Activated CD4-positive, CD25-positive, alpha-beta regulatory T cell (primary cell): ENCODE data around the gene CYSRT1.
"Not testable (repeated sequence)": the region's sequence is repeated elsewhere in the genome, so short reads cannot be mapped to it uniquely, and the experiment has no call there.

Experiments
- DNase-seq, 4 experiments: peaks; one replicate each; lab custom pipeline; 2025; lab: John Stamatoyannopoulos, UW

CYSRT1 gene

DNA sequence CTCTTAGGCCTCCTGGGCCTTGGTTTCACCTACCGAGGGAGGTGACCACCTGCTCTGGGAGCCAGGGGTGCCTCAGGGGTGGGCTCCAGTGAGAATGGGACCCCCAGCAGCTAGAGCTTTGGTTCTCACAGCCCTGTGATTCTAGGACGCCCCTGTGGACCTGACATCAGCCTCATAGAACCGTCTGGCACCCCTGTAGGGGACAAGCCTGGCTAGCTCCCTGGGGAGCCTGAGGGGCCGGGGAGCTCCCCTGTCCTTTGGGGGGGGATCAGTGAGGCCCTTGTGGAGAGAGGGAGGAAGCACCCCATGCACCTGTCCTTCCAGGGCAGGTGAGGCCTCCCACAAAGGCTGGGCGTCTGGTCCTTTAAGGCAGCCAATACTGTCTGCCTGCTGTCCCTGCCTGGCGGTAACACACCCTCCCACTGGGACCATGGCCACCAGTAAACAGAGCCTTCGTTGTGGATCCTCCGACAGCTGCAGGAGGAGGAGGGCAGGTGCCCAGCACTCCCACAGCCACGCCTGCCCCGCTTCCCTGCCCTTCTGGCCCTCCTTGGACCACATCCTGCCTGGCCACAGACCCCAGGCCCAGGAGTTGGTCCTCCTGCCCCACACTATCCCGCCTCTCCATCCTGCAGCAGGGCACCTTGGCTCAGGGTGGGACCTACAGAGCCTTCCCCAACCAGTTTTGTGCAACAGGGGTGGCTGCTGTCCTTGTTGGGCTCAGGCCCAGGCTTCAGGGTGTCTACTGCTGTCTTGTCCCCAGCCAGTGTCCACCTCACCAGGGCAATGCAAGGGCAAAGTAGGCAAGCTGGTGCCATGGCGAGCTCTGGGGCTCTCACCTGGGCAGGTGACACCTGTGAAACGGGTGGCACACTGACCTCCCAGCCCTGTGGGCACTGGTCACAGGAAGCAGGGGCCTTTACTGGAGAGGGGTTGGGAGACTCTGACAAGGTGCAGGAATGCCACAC is 13.1 kb downstream of the CYSRT1 start:
- DNase-seq, result no peak

DNA sequence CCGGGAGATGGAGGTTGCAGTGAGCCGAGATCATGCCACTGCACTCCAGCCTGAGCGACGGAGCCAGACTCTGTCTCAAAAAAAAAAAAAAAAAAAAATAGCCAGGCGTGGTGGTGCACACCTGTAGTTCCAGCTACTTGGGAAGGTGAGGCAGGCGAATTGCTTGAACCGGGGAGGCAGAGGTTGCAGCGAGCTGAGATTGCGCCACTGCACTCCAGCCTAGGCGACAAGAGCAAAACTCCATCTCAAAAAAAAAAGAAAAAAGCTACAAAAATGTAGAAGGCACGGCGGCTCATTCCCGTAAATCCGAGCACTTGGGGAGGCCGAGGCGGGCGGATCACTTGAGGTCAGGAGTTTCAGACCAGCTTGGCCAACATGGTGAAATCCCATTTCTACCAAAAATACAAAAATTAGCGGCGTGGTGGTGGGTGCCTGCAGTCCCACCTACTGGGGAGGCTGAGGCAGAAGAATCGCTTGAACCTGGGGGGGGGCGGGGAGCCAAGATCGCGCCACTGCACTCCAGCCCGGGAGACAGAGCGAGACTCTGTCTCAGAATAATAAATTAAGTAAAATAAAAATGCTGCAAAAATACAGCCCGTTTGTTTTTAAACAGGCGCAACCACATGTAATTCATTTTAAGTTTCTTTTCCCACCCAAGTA is 14.7 kb downstream of the CYSRT1 start:
- not testable (repeated sequence) for DNase-seq

DNA sequence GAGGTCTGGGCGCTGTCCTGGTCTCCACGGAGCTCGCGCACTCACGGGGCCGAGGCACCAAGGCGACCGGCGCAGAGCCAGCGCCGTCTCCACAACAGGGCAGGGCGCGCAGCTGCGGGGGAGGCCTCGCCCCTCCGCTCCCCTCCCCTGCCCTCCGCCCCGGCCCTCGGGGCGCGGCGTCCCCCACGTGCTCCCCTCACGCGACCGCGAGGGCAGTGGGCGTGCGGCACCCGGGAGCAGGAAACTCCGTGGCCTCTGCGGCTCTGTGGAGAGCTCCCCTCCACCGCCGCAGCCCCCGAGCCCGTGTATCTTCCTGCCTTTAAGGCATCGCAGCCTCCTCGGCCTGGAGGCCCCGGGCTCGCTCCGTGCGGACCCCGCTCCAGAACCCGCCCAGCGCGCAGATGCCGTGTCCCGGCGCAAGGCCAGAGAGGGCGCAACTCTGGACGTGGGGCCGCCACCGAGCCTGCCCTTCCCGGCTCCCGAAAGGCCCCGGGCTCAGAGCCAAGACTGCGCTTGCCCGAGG is 15.4 kb downstream of the CYSRT1 start:
- peak; percentile 60 to 69 (median 65) for DNase-seq

DNA sequence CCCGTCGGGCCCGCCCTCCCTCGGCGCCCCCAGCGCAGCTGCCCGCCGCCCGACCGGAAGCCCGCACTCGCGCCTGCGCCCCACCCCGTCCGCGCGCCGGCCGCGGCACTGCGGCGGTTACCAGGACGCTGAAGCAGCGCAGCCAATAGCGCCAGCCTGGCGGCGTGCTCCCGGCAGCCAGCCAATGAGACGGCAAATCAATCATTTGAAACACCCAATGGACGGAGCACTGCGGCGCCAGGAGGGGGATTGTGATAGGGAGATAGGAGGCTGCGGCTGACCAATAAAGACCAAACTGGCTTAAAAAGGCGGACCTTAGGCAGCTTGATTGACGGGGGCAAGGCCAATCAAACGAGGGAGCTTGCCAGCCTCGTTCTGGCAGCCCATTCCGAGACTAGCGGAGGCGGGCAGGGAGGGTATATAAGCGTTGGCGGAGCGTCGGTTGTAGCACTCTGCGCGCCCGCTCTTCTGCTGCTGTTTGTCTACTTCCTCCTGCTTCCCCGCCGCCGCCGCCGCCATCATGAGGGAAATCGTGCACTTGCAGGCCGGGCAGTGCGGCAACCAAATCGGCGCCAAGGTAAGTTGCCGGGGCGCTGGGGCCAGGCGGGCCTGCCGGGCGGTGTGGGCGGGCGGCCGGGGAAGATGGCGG is 16.0 kb downstream of the CYSRT1 start, which contains the start of gene TUBB4B:
TUBB4B (plus strand) TSS at position 447 of the 649 bp plus-strand sequence; CDS start at position 521, 74 bp downstream.
- DNase-seq, result peak; percentile 91 to 100 (median 96)

DNA sequence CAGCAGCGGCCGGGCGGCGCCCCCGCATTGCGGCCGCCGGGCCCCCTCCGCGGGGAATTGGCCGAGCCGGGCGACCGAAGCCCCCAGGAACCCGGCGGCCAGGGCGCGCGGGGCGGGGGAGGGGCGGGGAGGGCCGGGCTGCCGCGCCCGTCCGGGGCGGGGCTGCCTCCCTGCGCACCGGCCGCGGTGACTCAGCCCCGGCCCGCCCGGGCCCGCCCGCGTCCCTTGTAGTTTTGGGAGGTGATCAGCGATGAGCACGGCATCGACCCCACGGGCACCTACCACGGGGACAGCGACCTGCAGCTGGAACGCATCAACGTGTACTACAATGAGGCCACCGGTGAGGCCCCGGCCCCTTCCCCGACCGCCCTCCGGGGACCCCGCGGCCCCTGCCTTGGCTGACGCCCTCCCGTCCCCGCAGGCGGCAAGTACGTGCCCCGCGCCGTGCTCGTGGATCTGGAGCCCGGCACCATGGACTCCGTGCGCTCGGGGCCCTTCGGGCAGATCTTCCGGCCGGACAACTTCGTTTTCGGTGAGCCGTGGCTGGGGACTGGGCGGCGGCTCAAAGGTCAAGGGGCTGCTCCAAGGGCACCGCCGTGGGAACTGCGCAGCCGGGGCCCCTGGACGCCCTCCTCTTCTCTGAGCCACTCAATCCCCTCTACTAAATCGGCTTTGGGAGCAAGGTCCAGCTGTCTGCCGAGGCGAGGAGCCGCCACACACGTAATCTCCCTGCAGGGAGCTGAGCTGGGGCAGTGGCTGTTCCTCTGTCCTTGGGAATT is 16.7 kb downstream of the CYSRT1 start:
- DNase-seq, result peak; percentile 37 to 69 (median 50)

DNA sequence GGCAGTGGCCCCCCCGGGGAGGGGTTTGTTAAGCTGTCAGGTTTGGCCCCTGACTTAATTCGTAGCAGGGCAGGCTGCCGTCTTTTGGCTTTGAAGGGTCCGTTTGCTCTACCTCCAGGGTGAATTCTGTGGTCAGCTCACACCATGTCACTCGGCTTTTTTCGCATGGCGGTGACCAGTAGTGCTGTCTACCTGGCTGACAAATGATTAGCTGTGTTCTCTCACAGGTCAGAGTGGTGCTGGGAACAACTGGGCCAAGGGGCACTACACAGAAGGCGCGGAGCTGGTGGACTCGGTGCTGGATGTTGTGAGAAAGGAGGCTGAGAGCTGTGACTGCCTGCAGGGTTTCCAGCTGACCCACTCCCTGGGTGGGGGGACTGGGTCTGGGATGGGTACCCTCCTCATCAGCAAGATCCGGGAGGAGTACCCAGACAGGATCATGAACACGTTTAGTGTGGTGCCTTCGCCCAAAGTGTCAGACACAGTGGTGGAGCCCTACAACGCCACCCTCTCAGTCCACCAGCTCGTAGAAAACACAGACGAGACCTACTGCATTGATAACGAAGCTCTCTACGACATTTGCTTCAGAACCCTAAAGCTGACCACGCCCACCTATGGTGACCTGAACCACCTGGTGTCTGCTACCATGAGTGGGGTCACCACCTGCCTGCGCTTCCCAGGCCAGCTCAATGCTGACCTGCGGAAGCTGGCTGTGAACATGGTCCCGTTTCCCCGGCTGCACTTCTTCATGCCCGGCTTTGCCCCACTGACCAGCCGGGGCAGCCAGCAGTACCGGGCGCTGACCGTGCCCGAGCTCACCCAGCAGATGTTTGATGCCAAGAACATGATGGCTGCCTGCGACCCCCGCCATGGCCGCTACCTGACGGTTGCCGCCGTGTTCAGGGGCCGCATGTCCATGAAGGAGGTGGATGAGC is 17.6 kb downstream of the CYSRT1 start:
- no peak for DNase-seq

DNA sequence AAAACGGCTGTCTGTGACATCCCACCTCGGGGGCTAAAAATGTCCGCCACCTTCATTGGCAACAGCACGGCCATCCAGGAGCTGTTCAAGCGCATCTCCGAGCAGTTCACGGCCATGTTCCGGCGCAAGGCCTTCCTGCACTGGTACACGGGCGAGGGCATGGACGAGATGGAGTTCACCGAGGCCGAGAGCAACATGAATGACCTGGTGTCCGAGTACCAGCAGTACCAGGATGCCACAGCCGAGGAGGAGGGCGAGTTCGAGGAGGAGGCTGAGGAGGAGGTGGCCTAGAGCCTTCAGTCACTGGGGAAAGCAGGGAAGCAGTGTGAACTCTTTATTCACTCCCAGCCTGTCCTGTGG is 18.3 kb downstream of the CYSRT1 start:
- not testable (repeated sequence) for DNase-seq

DNA sequence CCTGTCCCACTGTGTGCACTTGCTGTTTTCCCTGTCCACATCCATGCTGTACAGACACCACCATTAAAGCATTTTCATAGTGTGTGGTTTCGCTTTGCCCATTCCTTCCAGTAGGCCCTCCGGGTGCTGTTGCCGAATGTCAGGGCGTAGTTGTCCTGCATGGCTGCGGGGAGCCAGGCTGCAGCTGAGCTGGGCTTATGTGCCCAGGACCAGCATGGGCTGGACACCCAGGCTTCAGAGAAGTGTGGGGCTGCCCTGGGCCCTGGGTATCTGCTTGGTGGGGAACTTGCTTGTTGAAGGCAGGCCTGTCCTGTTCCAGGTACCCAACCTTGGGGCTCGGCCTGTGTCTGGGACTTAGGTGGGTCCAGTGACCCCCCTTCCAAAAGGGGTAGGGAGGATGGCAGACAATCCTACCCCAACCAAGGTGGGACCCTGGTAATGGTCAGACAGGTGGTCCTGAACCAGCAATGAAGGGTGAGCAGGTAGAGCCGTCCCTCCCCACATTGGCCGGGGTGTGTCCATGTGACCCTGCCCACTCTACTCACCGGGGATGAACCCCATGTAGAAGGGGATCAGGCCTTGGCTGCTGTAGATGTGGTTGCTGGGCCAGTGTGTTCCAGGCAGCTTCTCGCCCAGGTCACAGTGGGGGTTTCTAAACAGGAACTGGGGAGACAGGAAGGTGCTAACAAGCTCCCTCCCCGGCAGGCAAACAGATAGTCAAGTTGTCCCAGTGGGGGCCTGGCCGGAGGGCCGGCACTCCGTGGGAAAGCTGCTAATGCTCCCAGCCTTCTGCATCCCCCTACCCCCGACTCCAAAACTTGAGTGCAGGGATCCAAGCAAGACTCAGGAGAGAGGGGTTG is 18.9 kb downstream of the CYSRT1 start:
- no peak for DNase-seq

DNA sequence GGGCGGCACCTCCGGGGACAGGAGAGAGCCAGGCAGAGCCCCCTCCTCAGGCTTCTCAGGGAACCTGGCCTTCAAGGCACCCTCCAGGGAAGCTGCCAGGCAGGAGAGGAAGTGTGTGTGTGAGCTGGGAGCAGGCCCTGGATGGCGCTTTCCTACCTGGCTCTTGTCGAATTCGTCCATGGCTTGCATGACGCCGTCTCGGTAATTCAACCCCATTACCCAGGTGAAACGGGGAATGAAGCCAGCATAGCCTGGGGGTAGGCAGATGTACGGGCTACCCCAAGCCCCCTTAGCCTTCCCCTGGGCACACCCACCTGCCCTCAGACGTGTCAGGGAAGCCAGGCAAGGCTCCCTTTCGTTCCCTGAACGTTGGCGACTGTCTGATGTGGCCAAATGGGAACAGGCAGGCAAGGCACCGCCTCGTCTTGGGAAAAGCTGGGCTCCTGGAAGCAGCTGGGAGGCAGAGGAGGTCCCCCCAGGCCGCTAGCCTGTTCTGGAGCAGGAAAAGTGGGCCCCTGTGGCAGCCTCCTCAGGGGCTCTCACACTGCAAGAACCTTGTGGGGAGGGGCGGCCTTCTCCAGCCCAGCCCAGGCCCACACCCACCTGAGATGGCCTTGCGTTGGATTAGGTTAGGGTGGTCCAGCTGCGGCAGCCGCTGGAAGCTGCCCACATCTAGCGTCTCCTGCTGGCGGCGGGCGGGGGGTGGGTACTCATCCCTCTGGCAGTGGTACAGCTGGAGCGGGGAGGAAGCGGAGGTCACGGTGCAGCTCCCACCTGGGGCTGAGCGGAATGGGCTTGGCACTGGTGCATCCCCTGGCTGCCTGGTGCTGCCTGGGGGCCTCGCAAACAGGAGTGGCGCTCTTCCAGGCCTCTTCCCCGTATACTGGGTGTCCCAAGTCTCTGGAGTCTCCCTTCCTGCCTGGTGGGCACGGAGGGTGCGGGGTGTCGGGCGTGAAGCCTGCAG is 19.8 kb downstream of the CYSRT1 start:
- no peak for DNase-seq

DNA sequence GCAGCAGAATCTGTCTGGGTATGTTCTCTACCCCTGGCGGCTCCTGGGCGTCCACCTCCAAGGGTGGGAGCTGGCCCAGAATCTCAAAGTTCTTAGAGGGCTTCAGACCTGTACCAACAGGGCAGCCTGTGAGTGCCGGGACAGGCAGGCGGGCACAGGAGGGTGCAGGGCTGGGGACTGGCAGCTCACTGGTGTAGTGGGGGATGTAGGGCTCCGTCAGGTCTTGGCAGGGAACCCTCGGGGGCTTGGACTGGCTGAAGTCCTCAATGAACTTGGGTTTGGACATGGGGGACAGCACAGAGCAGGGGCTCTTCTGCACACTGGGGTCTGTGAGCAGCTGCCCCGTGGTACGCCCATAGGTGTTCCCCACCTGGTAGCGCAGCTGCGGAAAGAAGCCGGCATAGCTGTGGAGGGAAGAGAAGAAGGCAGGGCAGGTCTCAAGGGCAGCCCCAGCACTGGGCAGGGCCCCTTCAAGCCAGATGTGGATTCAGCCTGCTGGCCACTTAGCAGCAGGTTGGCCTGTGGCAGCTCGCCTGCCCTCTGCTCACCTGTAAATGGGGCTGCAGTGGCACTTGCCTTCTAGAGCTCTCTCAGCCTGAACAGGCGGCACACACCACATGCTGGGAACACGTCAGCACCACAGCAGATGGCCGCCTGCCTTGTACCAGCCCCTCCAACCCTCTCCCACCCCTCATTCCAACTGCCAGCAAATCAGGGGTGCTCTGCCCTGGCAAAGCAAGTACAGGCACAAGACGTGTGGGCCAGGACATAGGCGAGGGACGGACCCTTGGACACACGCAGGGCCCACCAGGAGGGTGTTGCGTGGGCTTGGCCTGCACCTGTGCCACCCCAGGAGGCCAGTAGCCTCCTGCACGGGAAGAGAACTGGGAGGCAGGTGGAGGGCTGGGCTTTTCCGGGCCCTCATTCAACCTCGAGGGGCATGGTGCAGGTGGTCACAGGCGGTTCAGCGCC is 20.8 kb downstream of the CYSRT1 start:
- DNase-seq, result no peak

DNA sequence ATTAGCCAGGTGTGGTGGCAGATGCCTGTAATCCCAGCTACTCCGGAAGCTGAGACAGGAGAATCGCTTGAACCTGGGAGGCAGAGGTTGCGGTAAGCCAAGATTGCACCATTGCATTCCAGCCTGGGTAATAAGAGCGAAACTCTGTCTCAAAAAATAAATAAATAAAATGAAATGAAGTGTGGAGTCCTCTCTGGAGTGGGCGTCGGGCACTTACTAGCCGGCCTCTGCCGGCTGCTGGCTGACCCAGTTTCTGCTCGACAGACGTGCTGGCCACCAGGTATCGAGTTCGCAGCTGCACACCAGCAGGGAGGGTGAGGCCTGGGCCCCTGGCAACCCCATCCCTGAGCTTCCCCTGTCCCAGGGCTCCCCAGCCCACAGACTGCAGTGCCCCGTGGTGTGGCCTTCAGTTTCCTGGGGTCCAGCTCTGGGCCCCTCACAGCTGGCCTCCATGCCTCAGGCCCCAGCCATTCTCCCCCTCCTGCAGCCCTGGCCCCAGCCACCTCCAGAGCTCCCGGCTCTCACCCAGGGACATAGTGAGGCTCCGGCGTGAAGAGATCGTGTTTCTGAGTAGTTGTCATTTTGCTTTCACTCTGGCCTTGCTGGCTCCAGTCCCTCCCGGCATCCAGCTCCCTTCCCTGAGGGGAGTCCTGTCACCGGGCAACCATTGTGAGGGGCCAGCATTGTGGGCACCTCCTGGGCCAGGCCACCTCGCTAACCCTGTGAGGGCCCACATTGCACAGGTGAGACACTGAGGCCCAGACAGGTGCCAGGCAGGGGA is 22.4 kb downstream of the CYSRT1 start:
- no peak for DNase-seq

DNA sequence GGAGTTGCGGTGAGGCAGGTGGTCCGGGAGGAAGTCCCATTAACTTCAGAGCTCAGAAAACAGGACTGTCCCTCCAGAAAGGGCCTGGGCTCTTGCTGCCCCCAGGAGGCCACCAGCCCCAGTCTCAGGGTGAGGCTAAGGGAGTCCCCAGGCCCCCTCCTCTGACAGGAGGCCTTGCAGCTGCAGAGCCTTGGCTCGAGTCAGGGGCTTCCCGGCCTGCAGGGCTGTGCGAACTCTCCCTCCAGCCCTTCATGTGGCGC is 22.9 kb downstream of the CYSRT1 start:
- DNase-seq, result no peak

DNA sequence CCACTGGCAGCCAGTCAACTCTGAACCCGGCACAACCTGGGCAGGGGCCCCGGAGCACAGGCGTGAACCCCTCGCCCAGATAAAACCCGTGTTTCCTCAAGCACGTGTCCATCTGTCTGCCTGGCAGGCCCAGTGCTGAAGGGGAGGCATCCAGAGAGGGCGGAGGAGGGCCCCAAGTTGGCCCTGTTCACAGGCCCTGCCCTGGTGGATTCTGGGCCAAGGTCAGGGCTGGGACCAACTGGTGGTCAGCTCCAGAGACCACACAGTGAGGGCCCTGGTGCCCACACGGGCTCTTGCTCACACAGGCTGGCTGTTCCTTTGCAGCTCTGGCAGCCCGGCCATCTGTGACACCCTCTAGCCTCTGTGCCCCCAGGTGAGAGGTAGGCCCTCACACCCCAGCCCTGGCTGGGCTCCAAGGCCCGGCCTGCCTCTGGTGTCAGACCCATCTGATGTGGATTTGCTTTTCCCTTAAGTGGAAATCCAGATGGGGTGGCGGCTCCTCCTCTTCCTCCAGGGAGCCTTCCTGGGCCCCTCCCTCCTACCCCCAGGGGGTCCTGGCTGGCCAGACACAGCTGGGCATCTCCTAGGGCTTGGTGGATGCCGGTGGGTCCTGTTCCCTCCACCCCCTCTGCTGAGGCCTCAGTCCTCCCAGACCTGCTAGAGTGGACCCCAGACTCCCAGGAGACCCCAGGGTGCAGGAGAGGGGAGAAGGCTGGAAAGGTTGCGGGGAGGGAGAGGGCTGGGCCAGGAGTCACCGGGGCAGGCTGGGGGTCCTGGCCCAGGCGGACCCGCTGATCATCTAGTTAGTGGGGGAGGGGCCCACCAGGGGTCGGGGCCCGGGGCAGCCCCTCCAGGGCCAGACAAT is 25.6 kb downstream of the CYSRT1 start:
- DNase-seq, result no peak

DNA sequence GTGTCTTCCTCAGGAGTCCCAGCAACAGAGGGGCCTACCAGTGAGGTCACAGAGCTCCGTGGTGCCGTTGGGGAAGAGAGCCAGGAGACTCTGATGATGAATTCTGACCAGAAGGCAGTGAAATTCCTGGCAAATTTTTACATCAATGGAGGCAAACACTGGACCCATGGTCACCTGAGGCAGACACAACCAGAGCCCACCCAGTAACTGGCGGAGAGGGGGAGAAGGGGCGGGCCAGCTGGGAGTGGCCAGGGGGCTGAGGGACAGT is 26.2 kb downstream of the CYSRT1 start, which contains the start of gene STPG3:
STPG3 (plus strand) TSS at position 93 of the 268 bp plus-strand sequence; CDS start at position 94, 1 bp downstream.
- no peak for DNase-seq

DNA sequence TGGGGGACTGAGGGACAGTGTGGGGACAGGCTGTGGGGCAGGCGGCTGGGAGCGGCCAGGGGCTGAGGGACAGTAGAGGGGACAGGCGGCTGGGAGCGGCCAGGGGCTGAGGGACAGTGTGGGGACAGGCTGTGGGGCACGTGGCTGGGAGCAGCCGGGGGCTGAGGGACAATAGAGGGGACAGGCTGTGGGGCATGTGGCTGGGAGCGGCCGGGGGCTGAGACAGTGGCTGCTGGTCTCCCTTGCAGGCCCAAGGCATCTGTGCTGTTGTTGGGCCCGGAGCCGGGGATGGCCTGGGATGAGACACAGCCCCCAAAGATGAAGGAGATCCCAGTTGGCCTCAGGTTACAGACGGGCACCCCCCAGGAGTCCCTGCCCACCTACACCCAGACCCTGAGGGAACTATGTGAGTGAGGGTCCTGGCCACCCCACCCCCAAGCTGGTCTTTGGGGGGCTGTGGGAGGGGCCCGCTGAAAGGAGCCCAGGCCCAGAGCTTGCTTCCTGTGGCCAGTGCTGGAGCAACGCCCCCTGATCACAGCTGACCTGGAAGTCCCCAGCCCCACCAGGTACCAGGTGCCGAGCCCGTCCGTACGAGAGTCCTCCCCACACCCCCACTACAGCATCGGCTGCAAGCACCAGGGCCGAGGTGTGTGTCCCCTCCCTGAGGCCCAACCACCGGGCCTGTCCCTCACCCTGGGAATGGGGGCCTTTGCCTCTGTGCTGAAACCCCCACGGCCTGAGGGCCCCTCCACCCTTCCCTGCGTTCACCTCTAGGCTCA is 26.7 kb downstream of the CYSRT1 start:
- DNase-seq, result no peak
